ENCODE measurements around the gene TRAF3.

The TRAF3 gene

DNA sequence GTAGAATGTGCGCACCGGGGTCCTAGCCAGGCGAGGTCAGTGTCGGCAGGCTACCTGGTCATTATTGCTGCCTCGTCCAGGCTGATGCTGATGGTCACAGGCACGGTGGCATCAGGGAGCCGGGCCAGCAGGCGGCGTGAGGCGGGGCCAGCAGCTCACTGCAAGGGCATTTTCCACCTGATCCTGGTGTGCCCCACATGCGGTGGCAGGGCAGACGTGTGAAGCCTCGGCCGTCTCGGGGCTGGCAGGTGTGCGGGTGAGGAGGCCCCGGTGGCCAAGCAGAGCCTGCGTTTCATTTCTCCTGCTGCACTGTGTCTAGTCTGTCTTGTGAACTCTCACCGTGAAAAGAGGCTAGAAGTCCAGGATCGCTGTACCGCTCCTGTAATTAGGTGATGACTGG is 133.2 kb downstream of the TRAF3 start:
- no peak overlapping the region for H3K27ac Mint-ChIP-seq
- H3K27me3 Mint-ChIP-seq = no peaks in the 10 kb centered on the region
- DNase-seq (ENCODE audit: low spot score in 2 of 2) = no peak
- H3K9me3 Mint-ChIP-seq = no peaks in the 10 kb centered on the region
- H3K4me1 Mint-ChIP-seq = peaks cover 12% of the 10 kb centered on the region
- H3K36me3 Mint-ChIP-seq = peaks cover 13% of the 10 kb centered on the region
- H3K4me3 Mint-ChIP-seq = no peak overlapping the region
- ATAC-seq (ENCODE audit: low read depth) = no peak

DNA sequence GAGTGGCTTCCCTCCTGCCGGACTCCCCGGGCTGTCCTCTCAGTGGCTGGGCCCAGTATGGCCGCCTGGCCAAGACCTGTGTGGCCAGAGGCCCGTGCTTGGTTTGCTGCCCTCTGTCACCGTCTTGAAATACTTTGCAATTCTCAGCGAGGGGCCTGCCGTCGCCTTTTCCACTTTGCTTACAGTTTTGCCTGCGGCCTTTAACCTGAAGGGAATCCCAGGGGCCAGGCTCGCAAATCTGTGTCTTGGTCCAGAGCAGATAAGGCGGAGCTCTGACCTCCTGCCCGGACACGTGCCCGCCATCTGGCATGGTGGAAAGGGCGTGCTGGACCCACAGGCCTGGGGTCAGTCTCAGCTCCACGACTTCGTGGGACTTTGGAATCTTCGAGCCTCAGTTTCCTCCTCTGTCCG is 134.3 kb downstream of the TRAF3 start:
- no peak for ATAC-seq (ENCODE audit: low read depth)

DNA sequence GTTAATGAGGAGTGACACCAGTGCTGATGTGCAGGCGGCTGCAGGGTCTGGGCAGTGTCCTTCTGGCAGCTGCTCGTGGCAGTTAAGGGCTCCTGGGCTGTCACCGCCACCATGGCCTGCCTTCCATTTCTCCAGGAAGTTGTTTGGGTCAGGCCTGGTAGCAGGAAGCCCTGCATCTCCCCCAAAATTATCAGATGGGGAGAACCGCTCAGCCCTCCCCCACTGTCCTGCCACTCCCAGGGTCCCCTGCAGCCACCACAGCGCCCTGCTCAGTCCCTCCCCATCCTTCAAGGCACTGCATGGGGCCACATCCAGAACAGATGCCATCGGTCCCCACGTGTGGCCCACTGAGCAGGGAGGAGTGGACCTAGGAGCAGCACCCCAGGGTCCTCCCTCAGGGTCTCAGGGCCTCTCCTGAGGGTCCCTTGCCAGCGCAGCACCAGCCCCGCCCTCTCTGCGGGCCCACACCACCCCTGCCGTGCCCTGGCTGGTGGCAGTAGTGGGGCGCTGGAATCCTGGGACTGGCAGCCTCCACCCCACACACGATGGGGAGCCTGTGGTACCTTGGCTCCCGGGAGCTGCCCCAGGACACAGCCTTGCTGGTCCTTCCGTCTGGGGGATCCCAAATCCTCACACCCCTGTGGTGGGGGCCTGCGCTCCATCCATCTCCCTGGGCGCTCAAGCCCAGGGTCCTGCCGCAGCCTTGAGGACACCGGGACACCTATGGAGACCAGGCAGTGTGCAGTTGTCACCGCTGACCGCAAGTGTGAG is 134.9 kb downstream of the TRAF3 start:
- H3K4me1 Mint-ChIP-seq = peaks cover 22% of the 10 kb centered on the region

More for the DNA sequence above, 134.3 kb downstream of the TRAF3 start:
- Mint-ChIP-seq H3K27me3 (no peaks in the 10 kb centered on the region), H3K27ac (no peak overlapping the region), H3K9me3 (no peaks in the 10 kb centered on the region), H3K4me3 (no peak overlapping the region), H3K4me1 (peaks cover 18% of the 10 kb centered on the region), H3K36me3 (peaks cover 11% of the 10 kb centered on the region)
- DNase-seq (ENCODE audit: low spot score in 2 of 2) = no peak

GRCh38 chr14:102913341-102914211 is 136.3 kb downstream of the TRAF3 start:
- ATAC-seq (ENCODE audit: low read depth) = no peak
- Mint-ChIP-seq H3K27me3 (no peaks in the 10 kb centered on the region), H3K36me3 (peaks cover 6% of the 10 kb centered on the region), H3K4me3 (no peak overlapping the region), H3K9me3 (no peaks in the 10 kb centered on the region), H3K4me1 (peaks cover 16% of the 10 kb centered on the region), H3K27ac (no peak overlapping the region)
- DNase-seq (ENCODE audit: low spot score in 2 of 2) = no peak

More for the DNA sequence above, 134.9 kb downstream of the TRAF3 start:
- Mint-ChIP-seq H3K9me3 (no peaks in the 10 kb centered on the region), H3K27me3 (no peaks in the 10 kb centered on the region), H3K4me3 (no peak overlapping the region), H3K27ac (no peak overlapping the region), H3K36me3 (peaks cover 11% of the 10 kb centered on the region)
- DNase-seq (ENCODE audit: low spot score in 2 of 2) (no peak), ATAC-seq (ENCODE audit: low read depth) (no peak)

GRCh38 chr14:102914474-102915291 is 137.4 kb downstream of the TRAF3 start:
- H3K36me3 Mint-ChIP-seq = peaks cover 6% of the 10 kb centered on the region
- H3K9me3 Mint-ChIP-seq = no peaks in the 10 kb centered on the region
- peak overlapping the region; percentile 27 for H3K4me3 Mint-ChIP-seq
- no peak for DNase-seq (ENCODE audit: low spot score in 2 of 2)
- no peaks in the 10 kb centered on the region for H3K27me3 Mint-ChIP-seq
- peaks cover 16% of the 10 kb centered on the region for H3K4me1 Mint-ChIP-seq
- no peak overlapping the region for H3K27ac Mint-ChIP-seq
- no peak for ATAC-seq (ENCODE audit: low read depth)

DNA sequence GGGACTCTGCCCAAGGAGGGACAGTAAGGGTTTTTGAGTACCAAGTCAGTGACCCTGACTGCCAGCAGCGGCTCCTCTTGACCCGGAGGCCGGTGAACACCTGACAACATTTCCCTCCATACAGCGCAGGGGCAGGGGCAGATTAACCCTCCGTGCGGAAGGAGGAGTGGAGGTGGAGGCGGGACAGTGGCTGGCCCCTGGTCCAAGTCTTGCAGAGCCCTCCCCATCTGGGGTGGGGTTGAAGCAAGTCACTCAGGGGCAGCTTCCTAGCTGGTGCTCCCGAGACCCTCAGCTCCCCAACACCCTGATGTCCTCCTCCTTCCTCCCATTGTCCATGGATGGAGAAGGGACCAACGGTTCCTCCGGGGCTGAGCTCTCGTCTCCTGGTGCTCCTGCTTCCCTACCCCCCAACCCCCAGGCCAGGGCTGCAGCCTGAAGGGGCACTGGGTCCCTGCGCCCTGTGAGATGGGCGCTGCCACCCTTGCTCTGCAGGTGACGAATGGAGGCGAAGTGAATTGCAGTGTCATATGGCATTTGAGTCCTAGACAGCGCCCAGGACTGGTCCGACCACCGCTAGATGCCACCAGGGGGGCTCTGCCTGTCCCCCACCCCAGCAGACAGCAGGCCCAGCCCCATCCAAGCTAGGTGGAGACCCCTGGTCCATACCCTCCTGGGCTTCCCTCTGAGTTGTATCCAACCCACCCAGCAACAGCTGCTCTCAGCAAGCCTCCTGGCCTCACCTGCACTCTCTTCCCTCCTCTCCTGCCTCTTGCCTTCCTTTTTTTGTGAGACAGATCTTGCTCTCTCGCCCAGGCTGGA is 138.3 kb downstream of the TRAF3 start:
- peaks cover 16% of the 10 kb centered on the region for H3K4me1 Mint-ChIP-seq
- DNase-seq (ENCODE audit: low spot score in 2 of 2) (no peak), ATAC-seq (ENCODE audit: low read depth) (no peak)
- peaks cover 4% of the 10 kb centered on the region for H3K36me3 Mint-ChIP-seq
- no peak overlapping the region for H3K27ac Mint-ChIP-seq
- H3K9me3 Mint-ChIP-seq = no peaks in the 10 kb centered on the region
- peak overlapping the region; percentile 2 for H3K4me3 Mint-ChIP-seq
- H3K27me3 Mint-ChIP-seq = no peaks in the 10 kb centered on the region

DNA sequence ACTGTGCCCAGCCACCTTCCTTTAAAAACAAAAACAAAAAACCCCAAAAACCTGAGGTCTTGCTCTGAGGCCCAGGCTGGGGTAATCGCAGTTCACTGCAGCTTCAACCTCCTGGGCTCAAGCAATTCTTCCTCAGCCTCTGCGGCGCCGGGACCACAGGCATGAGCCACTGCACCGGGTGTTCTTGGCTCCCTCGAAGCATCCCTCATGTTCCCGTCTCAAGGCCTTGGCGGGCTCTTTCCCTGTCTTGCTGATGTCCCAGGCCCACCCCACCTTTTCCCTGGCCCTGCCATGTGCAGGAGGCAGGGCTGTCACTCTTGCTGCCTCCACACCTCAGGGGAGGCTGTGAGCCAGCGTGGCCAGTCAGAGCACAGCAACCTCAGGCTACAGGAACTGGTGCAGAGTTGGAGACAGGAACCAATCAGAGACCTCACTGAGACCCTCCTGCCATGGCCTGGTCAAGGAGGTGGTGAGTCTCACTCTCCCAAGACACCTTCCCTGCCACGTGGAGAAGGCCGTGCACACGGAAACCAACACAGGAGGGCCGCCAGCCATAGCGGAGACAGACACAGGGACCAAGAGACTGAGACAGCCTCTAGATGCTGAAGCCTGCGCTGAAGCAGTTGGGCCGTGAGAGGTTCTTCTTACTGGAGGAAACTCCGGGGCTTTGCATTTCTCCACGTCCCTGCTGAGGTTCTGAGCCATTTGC is 139.3 kb downstream of the TRAF3 start:
- ATAC-seq (ENCODE audit: low read depth) (peak; percentile 14), DNase-seq (ENCODE audit: low spot score in 2 of 2) (no peak)
- no peaks in the 10 kb centered on the region for H3K9me3 Mint-ChIP-seq
- no peak overlapping the region for H3K27ac Mint-ChIP-seq
- peaks cover 16% of the 10 kb centered on the region for H3K4me1 Mint-ChIP-seq
- no peaks in the 10 kb centered on the region for H3K36me3 Mint-ChIP-seq
- peak overlapping the region; percentile 37 for H3K4me3 Mint-ChIP-seq
- H3K27me3 Mint-ChIP-seq = no peaks in the 10 kb centered on the region

GRCh38 chr14:102917056-102917385 is 139.8 kb downstream of the TRAF3 start:
- no peaks in the 10 kb centered on the region for H3K27me3 Mint-ChIP-seq
- no peaks in the 10 kb centered on the region for H3K36me3 Mint-ChIP-seq
- ATAC-seq (ENCODE audit: low read depth) (peak; percentile 87), DNase-seq (ENCODE audit: low spot score in 2 of 2) (peak; percentile 56 to 62)
- no peaks in the 10 kb centered on the region for H3K9me3 Mint-ChIP-seq
- H3K4me3 Mint-ChIP-seq = peak overlapping the region; percentile 27
- peaks cover 16% of the 10 kb centered on the region for H3K4me1 Mint-ChIP-seq
- no peak overlapping the region for H3K27ac Mint-ChIP-seq

GRCh38 chr14:102917469-102918211 is 140.4 kb downstream of the TRAF3 start:
- Mint-ChIP-seq H3K27ac (no peak overlapping the region), H3K4me1 (peaks cover 16% of the 10 kb centered on the region), H3K27me3 (no peaks in the 10 kb centered on the region), H3K4me3 (no peak overlapping the region), H3K36me3 (no peaks in the 10 kb centered on the region), H3K9me3 (no peaks in the 10 kb centered on the region)
- ATAC-seq (ENCODE audit: low read depth) = peak; percentile 22
- DNase-seq (ENCODE audit: low spot score in 2 of 2) = peak; percentile 64 to 69

DNA sequence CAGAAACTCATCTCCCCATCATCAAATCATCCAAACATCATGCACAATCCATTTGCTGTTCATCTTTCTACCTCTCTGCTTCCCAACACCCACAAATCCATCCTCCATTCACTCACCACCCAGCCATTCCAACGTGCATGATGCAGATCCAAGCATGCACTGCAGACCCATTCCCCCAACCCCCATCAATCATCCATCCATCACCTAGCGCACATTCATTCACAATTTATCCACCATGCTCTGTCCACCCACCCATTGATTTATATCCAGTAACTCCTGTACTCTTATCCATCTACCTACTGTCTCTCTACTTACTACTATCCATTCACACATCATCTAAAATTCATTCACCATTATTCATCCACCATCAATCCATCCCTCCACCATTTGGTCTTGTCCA is 141.2 kb downstream of the TRAF3 start:
- Mint-ChIP-seq H3K4me3 (no peak overlapping the region), H3K27me3 (no peaks in the 10 kb centered on the region), H3K9me3 (no peaks in the 10 kb centered on the region), H3K36me3 (no peaks in the 10 kb centered on the region), H3K27ac (no peak overlapping the region), H3K4me1 (peaks cover 18% of the 10 kb centered on the region)
- DNase-seq (ENCODE audit: low spot score in 2 of 2) (no peak), ATAC-seq (ENCODE audit: low read depth) (no peak)

DNA sequence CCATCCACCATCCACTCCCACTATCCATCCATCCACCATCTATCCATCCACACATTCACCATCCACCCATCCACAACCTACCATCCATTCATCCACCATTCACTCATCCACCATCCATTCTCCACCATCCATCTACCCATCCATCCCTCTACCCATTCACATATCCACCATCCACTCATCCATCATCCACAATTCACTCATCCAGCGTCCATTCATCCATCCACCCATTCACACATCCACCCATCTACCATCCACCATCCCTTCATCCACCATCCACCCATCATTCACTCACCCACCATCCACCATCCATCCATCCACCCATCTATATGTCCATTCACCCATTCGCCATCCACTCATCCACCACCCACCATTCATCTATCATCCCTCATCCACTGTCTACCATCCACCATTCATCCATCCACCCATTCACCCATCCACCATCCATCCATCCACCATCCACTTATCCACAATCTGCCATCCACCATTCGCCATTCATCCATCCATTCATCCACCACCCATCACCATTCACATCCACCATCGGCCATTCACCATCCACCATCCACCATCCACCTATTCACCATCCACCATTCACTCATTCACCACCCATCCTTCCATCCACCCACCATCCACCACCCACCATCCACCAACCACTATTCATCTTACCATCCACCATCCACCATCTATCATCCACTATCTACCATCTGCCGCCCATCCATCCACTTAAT is 143.2 kb downstream of the TRAF3 start:
- Mint-ChIP-seq H3K27ac (no peak overlapping the region), H3K4me3 (no peak overlapping the region), H3K36me3 (no peaks in the 10 kb centered on the region), H3K27me3 (no peaks in the 10 kb centered on the region), H3K9me3 (no peaks in the 10 kb centered on the region), H3K4me1 (peaks cover 17% of the 10 kb centered on the region)
- no peak for ATAC-seq (ENCODE audit: low read depth)
- no peak for DNase-seq (ENCODE audit: low spot score in 2 of 2)

DNA sequence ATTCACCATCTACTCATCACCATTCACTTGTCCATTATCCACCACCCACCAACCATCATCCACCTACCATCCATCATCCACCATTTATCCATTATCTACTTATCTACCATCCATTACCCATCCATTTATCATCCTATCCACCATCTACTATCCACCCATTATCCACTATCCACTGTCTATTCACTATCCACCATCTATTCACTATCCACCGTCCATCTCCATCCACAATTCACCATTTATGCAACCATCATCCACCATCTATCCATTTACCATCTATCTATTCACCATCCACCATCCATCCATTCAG is 143.7 kb downstream of the TRAF3 start:
- Mint-ChIP-seq H3K27me3 (peaks cover 2% of the 10 kb centered on the region), H3K4me3 (no peak overlapping the region), H3K27ac (no peak overlapping the region), H3K4me1 (peaks cover 16% of the 10 kb centered on the region), H3K36me3 (no peaks in the 10 kb centered on the region), H3K9me3 (no peaks in the 10 kb centered on the region)
- DNase-seq (ENCODE audit: low spot score in 2 of 2) (no peak), ATAC-seq (ENCODE audit: low read depth) (no peak)
